HG02623 (cell line): ENCODE measurements around the gene EFCAB6.

ENCODE experiments used
- ATAC-seq: cut with Tn5 transposase; IDR thresholded peaks from one replicate; pipeline ENCODE4 v1.9.1; 2021; ENCODE audit warnings: moderate library complexity; ENCODE audit not compliant: unreplicated experiment

EFCAB6 gene

DNA sequence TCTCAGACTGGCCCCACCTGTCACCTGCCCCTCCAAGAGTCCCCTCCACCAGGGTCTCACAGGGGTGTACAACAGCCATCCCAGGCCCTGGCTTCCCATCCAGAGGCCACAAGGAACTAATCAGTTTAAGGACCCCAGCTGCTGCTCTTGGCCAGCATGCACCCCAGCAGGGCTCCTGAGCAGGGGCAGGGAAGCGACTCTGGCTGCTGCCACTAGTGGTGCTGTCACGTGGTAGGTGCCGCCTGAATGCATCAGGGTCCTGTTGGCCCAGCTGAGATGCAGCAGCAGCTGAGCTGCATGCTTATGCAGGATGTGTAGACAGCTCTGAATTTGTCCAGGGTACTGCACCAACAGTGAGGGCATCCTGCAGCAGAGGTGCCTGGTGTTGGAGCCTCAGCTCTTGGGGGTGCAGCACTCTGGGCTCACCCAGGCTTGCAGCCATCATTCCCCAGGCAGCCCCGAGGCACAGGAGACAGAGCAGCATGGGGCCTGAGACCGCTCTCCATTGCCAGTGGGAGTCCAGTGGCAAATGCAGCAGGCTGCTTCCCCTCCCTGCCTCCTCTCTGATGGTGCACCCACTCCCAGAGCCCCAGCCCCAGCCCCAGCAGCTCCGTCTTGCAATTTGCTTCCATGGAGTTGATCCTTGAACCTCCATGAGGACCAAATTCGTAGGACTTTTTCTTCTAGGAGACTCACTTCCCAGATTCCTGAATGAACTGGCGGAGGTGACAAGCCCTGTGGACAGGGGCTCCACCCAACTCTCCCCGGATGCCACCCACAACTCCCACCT, 301.6 kb downstream of the EFCAB6 start:
- ATAC-seq: no peak

DNA sequence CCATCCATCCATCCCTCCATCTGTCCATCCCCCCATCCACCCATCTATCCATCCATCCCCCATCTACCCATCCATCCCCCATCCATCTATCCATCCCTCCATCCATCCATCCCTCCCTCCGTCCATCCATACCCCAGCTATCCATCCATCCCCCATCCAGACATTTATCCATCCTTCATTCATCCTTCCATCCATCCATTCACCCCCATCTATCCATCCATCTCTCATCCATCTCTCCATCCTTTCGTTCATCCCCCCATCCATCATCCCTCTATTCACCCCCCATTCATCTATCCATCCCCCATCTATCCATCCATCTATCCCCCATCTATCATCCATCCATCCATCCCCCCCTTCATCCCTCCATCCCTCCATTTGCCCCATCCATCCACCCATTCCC, 302.8 kb downstream of the EFCAB6 start:
- no peak for ATAC-seq

DNA sequence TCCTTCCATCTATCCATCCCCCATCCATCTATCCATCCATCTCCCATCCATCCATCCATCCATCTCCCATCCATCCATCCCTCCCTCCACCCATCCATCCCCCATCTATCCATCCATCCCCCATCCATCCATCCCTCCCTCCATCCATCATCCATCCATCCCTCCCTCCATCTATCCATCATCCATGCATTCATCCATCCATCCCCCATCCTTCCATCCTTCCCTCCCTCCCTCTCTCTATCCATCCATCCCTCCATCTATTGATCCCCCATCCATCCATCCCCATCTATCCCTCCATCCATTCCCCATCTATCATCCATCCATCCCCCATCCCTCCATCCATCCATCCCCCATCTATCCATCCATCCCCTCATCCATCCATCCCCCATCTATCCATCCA, 303.6 kb downstream of the EFCAB6 start:
- ATAC-seq: no peak

DNA sequence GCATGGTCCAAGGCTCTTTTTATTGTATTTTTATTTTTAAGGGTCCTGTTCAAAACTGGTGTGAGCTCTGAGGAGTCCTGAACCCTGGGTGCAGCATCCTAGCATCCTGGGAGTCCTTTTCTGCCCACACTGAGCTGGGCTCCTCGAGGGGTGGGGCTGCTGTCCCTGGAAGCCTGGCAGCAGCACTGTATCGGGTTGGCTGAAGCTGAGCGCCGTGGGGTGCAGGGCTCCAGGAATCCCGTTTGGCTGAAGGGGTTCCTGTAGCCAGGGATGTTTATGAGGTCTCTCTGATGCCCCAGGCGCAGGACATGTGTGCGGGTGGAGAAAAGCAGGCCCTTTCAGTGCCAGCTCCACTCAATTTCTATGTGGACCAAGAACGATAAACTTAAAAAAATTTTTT, 304.9 kb downstream of the EFCAB6 start:
- no peak for ATAC-seq

DNA sequence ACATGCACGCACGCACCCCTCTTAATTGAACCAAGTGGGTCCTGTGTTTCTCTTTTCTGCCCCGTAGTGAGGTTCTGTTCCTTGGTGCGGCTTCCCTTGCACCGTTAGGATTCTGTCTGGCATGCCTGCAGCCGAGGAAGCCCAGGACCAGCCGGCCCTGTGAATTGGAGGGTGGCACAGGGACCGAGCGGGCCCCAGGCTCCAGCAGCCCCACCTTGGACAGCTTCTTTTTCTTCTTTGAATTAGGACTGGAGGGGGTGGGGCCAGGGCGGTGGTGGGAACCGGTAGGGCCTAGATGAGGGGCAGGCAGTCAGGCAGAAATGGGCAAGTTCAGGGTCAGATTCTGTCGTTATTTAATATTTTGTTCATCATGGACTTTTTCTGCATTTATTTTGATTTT, 305.6 kb downstream of the EFCAB6 start:
- ATAC-seq: no peak

DNA sequence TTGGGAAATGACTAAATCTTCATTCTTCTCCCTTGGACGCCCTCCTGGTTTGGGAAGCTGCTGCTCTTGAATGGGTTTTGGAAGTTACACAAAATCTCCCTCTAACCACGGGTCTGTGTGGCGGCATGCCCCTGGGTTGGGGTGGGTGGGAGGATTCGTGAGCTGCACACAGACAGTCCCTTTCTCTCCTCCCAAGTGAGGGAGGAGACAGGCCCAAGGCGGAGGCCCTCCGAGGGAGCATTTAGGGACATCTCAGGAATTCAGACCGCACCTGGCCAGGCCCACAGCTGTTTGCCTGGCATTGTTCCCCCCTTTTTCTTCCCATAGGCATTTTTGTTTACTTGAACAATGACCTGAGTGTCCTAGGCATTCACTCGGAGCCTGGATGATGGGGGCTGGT, 306.2 kb downstream of the EFCAB6 start:
- ATAC-seq: no peak

DNA sequence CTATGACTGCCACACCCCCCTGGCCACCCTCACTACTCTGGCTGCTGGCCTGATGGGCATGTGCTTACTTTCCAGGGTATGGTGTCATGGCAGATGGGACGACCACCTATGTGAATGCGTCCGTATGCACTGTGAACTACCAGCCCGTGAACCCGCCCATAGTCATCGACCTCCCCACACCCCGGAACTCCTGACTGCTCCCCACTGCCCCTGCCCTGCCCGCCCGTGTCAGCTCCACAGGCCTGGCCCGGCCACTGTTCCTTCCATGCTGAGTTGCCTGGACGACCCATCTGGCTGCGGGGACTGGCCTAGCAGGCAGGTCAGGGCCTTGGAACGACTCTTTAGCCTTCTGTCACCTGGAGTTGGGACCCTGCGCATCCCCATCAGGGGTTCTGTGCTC, 306.7 kb downstream of the EFCAB6 start:
- no peak for ATAC-seq

DNA sequence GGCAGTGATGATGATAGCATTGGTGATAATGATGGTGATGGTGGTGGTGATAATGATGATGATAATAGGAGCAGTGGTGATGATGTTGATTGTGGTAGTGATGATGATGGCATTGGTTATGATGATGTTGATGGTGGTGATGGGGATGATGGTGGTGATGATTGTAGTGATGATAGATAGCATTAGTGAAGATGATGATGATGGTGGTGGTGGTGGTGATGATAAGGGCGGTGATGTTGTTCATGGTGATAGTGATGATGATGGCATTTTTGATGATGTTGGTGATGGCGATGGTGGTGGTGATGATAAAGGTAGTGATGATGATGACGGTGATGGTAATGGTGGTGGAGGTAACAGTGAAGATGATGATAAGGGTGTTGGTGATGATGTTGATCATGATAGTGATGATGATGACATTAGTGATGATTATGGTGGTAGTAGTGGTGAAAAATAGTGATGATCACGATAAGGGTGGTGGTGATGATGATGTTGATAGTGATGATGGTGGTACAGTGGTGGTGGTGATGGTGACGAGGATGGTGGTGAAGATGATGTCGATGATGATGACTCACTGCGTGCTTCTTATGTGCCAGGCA, 307.3 kb downstream of the EFCAB6 start:
- ATAC-seq: no peak

DNA sequence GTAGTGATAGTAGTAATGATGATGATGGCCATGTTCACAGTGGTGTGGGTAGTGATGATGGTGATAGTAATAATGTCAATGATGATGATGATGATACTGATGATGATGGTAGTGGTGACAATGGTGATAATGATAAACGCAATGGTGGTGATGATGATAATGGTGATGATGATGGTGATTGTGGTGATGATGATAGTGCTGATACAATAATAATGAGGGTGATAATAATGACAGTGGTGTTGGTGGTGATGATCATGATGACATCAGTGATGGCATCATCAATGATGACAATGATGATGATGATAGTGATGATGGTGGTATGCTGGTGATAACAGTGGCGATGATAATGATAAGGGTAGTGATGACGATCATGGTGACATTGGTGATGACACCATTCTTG, 308.0 kb downstream of the EFCAB6 start:
- no peak for ATAC-seq

DNA sequence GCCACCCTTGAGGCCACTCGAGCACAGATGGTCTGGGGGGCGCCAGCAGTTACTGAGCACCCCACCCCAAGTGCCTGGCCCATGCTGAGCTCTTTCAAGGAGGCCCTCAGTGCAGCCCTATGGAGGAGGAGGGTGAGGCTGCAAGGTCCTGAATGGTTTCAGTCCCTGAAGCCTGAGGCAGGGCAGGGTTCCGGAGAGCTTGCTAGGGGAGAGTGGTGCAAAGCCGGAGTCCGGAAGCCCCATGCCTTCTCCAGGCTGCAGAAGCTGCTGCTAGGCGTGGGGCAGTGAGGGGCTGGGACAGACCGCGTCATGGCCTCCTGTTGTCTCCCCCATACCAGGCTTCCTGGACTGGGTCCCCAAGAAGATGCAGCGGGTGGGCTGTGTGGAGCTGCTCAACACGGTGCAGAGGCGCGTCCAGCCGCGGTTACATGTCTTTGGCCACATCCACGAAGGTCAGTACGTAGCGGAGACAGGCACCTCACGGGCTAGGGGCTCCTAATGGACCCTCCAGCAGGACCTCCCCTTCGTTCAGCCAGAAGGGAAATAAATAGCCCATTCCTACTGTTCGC, 309.7 kb downstream of the EFCAB6 start:
- ATAC-seq: no peak

DNA sequence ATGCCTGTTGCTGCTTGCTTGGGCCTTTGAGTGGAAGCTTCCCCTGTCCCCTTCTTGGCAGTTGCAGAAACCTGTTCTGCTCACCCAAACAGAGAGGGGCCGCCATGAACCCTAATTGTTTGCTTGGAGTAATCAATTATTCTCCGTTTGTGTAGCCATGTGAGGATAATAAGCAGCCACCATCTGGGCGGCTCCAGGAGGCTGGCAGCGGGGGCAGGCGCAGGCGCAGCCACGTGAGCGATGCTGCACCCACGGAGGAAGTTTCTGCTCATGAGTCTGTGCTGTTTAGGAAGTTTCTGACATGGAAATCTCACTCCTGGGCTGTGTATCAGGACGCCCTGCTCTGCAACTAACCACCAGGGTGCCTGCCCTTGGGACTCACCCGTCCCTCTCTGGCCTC, 310.2 kb downstream of the EFCAB6 start:
- no peak for ATAC-seq

DNA sequence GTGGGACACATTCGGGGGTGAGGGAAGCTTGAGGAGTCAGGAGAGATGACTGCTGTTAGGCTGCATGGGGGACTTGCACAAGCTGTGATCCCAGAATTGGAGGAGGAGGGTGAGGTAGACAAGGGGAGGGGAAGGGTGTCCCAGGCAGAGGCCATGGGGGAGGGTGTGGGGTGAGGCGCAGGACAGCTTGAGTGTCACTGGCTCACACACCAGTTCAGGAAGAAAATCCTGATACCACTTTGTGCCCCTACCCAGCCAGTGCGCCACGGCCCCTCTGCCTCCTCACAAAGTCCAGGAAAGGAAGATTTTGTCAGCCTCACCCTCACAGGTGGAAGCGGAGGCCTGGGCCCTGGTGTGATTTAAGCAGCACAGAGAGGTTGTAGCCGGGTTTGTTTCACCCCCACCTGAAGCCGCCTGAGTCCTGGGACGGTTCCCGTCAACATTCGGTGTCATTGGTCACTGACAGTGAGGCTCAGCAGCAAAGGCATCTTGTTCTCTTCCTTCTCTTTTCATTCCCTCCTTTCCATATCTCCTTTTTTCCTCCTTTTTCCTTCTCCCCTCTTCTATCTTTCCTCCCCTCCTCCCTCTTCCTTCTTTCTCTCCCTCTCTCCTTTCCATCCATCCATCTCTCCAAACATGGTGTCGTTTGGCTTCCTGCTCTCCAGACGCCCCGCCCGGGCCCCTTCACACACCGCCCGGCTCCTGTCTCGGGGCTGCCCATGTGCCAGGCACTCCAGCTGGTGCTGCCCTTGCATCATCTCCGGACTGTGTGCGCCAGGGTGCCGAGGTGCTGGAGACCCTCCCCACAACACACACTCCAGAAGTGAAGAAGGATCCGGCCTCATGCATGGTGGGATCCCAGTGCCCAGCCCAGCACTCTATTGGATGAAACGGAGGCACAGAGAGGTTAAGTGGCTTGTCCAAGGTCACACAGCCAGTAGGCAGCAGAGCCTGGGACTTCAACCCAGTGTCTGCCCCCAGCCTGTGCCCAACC, 311.0 kb downstream of the EFCAB6 start:
- ATAC-seq: no peak

DNA sequence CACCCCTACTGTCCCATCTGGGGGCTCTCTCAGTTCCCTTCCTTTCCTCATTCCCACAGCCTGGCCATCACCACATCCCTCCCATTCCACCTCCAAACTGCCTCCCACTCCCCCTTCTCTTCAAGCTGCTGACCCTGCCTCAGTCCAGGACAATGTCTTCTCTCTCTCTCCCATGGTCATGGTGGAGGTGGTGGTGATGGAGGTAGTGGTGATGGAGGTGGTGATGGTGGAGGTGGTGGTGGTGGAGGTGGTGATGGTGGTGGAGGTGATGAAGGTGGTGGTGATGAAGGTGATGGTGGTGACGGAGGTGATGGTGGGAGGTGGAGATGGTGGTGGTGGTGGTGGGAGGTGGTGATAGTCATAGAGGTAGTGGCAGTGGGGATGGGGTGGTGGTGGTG, 313.2 kb downstream of the EFCAB6 start:
- no peak for ATAC-seq

DNA sequence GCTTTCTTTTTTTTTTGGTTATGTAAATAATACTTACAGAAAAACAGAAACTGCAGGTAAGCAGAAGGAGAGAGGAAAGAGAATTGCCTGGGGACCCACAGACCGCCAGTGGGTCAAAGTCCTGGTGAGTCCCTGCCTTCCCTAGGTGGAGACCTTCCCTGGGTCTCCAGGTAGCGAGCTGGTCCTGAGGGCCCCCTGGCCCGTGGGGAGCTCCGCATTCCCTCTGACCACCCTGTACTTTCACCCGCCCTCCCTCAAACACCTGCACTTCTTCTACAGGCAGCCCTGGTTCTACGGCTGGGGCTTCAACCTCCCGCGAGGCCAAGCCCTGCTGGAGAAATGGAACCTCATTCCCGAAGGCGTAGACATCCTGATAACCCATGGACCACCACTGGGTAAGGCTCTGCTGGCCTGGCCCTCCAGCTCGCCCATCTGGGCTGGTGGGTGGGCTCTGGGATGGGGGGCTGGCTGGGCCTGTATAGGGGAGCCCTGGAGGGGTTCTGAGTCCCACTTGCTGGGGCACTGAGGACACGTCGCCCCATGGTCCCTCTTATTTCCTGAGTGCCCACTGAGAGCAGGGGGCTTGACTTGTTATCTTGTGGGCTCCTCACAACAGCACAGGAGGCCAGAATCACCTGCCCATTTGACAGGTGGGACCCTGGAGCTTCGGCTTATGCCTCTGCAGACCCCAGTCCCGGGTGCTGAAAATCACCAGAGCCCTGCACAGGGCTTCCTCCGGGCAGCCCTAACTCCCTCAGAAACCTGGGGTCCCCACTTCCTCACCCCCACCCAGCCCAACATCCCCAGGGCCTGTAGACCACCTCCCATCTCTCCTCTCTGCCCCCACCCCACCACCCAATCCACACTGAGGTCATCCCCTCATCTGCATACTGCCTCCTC, 313.9 kb downstream of the EFCAB6 start:
- ATAC-seq: no peak

DNA sequence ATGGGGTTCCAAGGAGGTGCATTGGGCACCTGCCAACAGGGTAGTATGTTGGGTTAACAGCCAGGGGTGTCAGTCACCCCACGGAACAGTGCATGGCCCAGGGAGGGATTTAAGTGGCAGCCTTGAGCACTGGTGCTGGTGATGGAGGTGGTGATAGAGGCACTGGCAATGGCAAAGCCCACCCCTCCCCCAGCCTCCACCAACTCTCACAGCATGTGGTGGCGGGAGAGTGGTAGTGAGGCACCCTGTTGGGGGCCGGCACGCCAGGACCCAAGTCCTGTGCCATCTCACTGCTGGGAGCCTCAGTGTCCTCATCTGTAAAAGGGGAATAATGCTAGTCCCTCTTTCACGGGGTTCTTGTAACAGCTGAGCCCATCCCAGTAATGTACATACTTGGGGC, 318.8 kb downstream of the EFCAB6 start:
- ATAC-seq: no peak

DNA sequence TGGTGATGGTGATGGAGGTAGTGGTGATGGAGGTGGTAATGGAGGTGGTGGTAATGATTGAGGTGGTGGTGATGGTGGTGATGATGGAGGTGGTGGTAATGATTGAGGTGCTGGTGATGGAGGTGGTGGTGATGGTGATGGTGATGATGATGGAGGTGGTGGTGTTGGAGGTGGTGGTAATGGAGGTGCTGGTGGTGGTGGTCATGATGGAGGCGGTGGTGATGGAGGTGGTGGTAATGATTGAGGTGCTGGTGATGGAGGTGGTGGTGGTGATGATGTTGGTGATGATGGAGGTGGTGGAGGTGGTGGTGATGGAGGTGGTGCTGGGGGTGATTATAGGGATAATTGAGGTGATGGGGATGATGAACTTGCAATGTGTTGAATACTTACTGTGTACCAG, 320.4 kb downstream of the EFCAB6 start:
- no peak for ATAC-seq

DNA sequence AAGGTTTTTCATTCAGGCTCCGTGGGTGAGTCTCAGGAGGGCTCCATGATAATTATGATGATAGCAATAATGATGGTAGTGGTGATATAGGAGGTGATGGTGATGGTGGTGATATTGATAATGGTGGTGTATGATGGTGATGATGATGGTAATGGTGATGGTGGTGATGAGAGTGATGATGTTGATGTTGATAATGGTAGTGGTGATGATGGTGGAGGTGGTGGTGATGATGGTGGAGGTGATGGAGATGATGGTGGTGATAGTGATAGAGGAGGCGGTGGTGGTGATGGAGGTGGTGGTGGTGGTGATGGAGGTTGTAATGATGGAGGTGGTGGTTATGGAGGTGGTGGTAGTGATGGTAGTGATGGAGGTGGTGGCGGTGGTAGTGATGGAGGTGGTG, 320.9 kb downstream of the EFCAB6 start:
- ATAC-seq: no peak

DNA sequence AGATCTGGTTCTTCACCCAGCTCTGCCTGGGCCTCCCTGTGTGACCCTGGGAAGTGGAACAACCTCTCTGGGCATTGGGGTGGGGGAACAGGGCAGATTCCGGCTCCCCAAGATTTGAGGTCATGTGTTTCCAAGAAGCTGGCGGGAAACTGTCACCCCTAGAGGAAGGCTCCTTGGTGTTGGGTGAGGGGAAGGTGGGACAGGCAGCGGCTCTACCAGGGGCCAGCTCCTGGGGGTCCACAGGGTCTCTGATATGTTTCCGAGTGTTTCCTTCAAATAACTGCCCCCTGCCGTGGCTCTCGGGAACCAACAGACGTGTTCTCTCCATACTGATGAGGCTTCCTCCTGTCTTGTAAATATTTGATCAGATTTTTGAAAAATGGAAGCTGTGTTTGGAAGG, 321.8 kb downstream of the EFCAB6 start:
- no peak for ATAC-seq

DNA sequence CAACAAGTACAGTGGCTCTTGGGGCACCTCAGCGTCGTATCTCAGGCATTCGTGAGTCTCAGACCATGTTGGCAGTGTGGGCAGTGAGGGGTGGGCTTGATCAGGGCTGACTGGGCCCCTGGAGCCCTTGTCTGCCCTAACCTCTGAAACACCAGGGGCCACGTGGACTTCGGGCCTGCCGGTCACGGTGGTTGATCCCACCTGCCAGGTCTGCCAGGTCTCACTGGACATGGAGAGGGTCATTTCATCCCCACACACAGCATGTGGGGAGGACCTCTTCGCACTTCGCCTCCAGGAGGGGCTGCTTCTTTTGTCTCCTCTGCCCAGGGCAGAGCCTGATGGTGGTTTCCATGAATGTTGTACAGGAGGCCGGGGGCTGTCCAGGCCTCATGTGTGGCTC, 323.2 kb downstream of the EFCAB6 start:
- no peak for ATAC-seq
